BLaER1 (cell line): ENCODE results near the gene TMEM198.

Experiments
- H3K27ac ChIP-seq: shearing (Covaris generic); formaldehyde crosslinking; 2 replicates; pipeline ENCODE4 v1.8.1; 2022
- H3K27me3 ChIP-seq: shearing (Covaris generic); formaldehyde crosslinking; 2 replicates; pipeline ENCODE4 v1.8.1; 2022
- H3K36me3 ChIP-seq: shearing (Covaris generic); formaldehyde crosslinking; 2 replicates; pipeline ENCODE4 v1.8.1; 2022
- H3K4me1 ChIP-seq: shearing (Covaris generic); formaldehyde crosslinking; 2 replicates; pipeline ENCODE4 v1.8.1; 2022
- H3K4me2 ChIP-seq: shearing (Covaris generic); formaldehyde crosslinking; 2 replicates; pipeline ENCODE4 v1.8.1; 2022
- H3K4me3 ChIP-seq: shearing (Covaris generic); formaldehyde crosslinking; 2 replicates; pipeline ENCODE4 v1.8.1; 2022
- H3K9ac ChIP-seq: shearing (Covaris generic); formaldehyde crosslinking; 2 replicates; pipeline ENCODE4 v1.8.1; 2022
- H3K9me3 ChIP-seq: shearing (Covaris generic); formaldehyde crosslinking; 2 replicates; pipeline ENCODE4 v1.8.1; 2022
- H4K20me1 ChIP-seq: shearing (Covaris generic); formaldehyde crosslinking; 2 replicates; pipeline ENCODE4 v1.8.1; 2022
- Cebpa-rat ChIP-seq: shearing (Covaris generic); IDR thresholded peaks from 2 replicates; pipeline ENCODE4 v1.8.1; 2022

The TMEM198 gene

GRCh38 chr2:219596954-219597551 lies 53.2 kb downstream of the TMEM198 start:
- Histone ChIP-seq H3K27ac (peak overlapping the region; percentile 86), H3K9ac (peak overlapping the region; percentile 79), H3K9me3 (no peaks in the 10 kb centered on the region), H3K4me1 (peaks cover 25% of the 10 kb centered on the region), H3K4me3 (peak overlapping the region; percentile 79), H3K27me3 (no peaks in the 10 kb centered on the region), H3K36me3 (peaks cover 14% of the 10 kb centered on the region), H4K20me1 (no peaks in the 10 kb centered on the region), H3K4me2 (peak overlapping the region; percentile 96)
- no peak for TF ChIP-seq Cebpa-rat

GRCh38 chr2:219597552-219598307 lies 53.9 kb downstream of the TMEM198 start, which contains the start of gene STK11IP:
Gene STK11IP (plus strand): TSS chr2:219597857. CDS start chr2:219598120, 263 bp downstream.
- Histone ChIP-seq H3K4me1 (peaks cover 25% of the 10 kb centered on the region), H3K27me3 (no peaks in the 10 kb centered on the region), H3K4me2 (peak within 1 kb of the TSS; percentile 96), H3K9me3 (no peaks in the 10 kb centered on the region), H3K9ac (peak within 1 kb of the TSS; percentile 79), H4K20me1 (no peaks in the 10 kb centered on the region), H3K27ac (peak within 1 kb of the TSS; percentile 86), H3K36me3 (peaks cover 21% of the 10 kb centered on the region), H3K4me3 (peak within 1 kb of the TSS; percentile 79)
- no peak for TF ChIP-seq Cebpa-rat

DNA sequence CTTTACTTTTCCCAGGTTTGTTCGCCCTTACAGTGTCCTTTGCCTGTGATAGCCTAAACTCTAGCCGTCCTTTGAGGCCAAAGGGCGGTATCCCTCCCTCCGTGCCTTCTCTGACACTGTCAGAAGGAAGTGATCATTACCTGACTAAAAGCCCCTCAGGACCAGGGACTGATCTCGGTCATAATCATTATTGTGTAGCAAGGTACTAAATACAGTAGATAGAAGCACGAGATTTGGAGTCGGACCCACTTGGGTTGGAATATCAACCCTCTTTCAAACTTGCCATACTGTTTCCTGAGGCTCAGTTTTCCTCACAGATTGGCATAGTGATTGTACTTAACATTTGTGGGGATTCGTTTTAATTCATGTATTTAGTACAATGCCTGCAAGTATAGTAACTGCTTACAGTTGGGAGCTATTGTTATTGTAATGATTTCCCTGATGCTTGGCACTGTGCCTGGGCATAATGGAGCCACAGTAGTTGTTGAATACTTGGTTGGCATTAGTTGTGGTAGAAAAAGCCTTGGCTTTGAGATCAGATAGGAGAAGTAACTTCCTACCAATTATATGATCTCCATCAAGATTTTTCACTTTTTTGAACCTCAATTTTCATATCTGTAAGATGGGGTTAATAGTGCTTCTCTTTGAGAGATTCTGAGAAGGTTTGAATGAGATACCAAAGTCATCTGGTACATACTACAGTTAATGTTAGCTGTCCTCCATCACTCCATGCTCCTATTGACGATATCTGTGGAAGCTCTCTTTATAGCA lies 54.7 kb downstream of the TMEM198 start:
- H3K4me3 ChIP-seq = peak overlapping the region; percentile 79
- peak overlapping the region; percentile 86 for H3K27ac ChIP-seq
- H3K9me3 ChIP-seq = no peaks in the 10 kb centered on the region
- H3K4me1 ChIP-seq = peaks cover 25% of the 10 kb centered on the region
- H3K4me2 ChIP-seq = peak overlapping the region; percentile 96
- peaks cover 27% of the 10 kb centered on the region for H3K36me3 ChIP-seq
- TF ChIP-seq Cebpa-rat = no peak
- H3K9ac ChIP-seq = peak overlapping the region; percentile 79
- no peaks in the 10 kb centered on the region for H4K20me1 ChIP-seq
- no peaks in the 10 kb centered on the region for H3K27me3 ChIP-seq
